Stimulated activated CD4-positive, alpha-beta T cell treated with anti-CD3 and anti-CD28 coated beads, Interleukin-15, amount 100 ng/mL, for 1 hour (primary cell): ENCODE results near the gene IQCM.

ENCODE experiments used
- DNase-seq, 2 donors: peaks; one replicate each; pipeline ENCODE4 v3.0.0-alpha.2; 2020; ENCODE audit warnings: low read depth in 1 of 2, low spot score in 1 of 2

The IQCM gene

DNA sequence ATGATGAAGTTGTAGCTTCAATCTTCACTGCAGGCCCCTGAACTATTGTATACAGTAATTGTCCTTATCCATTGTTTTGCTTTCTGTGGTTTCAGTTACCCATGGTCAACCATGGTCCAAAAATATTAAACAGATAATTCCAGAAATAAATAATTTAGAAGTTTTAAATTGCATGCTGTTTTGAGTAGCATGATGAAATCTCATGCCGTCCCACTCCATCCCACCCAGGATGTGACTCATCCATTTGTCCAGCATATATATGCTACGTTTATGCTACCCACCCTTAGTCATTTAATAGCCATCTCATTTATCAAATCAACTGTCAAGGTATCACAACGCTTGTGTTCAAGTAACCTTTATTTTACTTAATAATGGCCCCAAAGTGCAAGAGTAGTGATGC is 34.5 kb downstream of the IQCM start:
- no peak for DNase-seq

DNA sequence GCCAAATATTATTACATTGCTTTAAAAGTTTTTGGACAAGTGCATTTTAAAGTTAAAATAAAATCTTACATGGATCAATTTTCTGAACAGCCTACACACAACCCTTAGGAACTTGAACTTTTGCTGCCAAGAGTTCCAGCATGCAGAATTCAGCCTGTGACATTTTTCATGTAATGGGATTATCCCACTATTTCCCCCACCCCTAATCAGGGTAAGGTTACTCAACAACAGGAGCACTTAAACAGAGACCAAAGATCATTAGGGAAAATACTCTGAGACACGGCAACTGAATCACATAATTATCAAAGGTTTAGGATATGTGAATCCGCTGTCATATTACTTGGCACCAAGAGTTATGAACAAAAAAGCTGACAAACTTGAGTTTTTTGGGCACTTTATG is 47.2 kb downstream of the IQCM start:
- no peak for DNase-seq

DNA sequence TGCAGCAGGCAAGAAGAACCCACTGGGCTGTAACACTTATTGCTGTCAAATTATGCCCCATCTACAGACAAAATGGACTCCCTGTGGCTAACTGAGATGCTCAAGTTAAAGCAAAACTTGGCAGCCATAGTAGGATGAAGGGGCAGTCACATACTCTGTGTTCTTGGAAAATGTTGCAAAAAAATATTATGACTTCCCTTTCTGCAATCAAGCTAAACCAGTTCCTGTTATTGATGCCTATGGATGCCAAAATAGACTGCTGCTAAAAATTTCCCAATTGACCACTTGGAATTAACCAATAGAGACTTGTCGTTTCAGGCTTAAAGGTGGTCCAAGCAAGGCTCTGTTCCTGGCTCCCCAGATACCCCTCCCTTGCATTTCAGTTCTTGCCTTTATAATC is 49.5 kb downstream of the IQCM start:
- DNase-seq: no peak

DNA sequence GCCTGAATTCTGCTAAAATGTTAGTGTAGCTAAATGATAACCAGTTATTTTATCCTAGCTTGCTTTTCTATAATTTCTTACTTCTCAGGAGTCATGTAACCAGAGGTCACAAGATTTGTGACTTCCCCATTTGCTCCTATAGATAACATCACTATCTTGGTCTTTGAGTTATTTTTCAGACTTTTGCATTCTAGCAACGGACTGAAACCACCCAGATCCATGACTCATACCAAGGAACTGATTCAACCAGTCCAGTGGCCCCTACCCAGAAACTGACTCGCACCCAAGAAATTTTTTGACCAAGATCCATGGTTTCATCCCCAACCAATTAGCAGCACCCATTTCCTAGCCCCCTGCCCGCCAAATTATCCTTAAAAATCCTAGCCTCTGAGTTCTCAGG is 50.0 kb downstream of the IQCM start:
- no peak for DNase-seq

DNA sequence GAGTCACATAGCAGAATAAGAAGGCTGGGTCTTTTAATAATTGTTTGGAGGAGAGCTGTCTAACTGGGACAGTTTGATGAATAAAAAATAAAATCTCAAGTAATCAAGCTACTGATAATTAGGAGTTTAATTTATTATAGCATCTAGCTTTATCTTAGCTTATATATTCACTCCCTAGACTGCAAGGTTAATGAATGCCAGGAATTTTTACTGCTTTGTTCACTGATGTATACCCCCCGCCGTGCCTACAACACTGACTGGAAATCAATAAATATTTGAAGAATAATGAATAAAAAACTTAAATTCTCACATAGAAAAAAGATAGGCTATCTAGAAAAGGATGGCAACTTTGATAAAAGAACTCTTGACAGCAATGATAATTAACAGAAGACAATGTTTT is 59.7 kb downstream of the IQCM start:
- DNase-seq: no peak

DNA sequence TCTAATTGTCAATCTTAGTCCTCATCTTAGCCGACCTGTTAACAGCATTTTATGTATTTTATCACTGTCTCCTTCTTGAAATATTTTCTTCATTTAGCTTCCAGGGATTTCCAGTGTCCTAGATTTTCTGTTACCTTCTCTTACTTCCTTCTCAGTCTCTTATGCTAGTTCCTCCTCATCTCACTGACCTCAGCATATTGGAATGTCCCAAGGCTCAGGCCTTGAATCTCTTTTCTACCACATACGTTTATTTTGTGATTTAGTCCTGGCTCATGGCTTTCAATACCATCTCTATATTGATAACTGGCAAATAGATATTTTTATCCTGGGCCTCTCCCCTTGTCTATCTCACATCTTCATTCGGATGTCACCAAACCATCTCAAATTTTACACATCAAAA is 61.1 kb downstream of the IQCM start:
- no peak for DNase-seq

DNA sequence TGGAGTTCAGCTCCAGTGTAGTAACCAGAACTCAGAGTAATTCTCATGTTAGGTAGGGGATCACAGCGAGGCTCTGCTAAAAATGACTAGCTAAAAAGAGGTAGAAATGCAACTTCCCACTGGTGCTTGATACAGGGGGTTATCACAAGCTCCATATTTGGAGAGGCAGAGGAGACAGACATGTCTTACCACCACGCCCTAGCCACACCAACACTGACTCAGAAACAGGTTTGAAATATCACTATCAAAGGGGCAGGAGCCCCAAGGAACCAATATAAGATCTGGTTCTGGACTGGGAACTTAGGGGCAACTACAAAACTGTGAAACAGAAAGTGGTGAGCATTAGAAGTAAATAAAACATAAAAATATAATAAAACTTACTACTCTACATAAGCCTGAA is 62.9 kb downstream of the IQCM start:
- no peak for DNase-seq

DNA sequence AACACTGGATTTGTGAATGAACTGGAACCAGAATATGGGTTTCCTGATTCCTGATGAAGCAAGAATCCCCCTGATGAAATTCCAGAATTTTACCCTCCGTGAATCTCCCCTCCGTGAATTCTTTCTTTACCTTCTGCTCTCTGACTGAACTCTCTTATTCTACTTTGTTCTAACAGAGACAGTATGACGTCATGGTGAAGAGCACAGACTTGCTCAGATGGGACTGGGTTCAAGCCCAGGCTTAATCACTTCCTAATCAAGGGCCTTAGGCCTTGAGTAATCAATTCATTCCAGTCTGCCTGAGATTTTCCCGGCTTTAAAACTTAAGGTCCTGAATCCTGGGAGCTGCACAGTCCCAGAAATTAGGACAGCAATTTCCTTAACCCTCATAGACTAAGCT is 64.5 kb downstream of the IQCM start:
- DNase-seq: no peak

DNA sequence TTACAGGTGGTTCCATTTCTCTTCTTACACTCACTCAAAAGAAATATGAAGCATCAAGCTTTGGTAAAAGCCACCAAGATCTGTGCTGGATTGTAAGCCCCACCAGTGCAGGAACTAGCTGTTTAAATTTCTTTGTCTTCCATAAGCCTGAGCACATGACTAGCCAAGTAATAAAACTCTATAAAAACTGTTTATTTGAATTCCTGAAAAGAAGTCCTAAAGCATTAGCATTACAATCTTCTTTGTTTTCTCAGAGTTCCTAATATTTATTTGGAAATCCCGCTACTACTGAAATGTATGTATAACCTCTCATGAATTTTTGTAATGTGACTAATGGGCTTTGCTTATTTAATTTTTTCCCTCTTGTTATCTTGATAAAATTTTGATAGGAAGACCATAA is 65.9 kb downstream of the IQCM start:
- DNase-seq: no peak

DNA sequence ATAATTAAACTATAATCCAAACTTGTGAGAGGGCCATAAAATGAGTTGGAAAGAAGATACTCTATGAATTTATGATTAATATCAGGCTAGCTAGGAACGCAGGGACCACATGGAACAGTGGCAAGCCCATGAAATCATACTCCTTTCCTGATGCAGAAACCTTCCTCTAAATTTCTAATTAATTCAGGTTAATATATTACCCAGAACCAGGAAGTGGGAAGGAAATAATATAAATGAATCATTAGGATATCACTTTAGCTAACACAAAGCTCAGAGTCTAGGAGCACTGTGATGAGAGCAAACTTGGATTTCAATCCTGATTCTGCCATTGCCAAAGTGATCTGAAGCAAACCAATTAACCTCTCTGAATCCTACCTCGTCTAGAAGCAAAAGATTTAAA is 68.0 kb downstream of the IQCM start:
- DNase-seq: no peak

DNA sequence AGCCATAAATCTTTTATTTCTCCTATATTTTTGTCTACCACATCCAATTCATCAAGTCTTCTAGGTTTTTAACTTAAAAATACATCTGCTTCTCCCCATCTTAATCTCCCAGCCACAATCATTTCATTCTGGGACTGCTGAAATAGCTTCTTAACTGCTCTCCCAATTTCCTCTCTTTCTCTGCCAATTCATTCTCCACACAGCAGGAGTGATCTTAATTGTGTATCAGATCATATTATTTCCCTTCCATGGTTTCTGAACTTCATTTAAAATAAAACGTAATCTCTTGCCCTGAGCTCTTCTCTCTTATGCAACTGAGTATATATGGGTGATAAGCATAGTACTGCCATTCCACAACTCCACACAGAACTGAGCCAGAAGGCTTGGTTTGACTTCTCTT is 69.4 kb downstream of the IQCM start:
- no peak for DNase-seq

DNA sequence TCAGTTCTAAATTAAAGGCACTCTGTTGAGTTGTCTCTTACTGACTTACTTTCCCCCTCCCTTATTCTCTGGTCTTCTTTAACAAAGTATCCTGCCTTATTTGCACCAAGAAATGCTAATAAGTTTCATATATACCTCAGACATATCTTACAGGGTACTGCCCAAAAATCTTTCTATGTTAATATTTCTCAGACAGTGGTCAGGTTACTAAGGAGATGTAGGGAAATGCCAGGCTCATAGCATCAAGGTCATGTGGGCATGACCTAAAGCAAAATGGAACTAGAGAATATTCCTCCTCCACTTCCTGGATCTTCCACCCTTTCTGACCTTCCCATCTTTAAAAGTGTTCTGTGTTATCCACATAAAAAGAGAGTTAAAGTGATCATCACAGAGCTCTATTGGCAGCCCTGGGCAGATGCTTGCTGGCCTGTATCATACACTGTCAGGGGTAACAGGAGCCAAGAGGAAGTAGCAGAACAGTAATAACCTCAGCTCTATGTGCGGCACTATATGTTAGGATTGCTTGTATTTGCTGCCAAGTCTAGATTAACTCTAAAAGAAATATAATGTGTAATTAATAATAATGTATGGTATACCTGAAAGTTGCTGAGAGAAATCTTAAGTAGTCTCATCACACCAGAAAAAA is 74.3 kb downstream of the IQCM start:
- no peak for DNase-seq

DNA sequence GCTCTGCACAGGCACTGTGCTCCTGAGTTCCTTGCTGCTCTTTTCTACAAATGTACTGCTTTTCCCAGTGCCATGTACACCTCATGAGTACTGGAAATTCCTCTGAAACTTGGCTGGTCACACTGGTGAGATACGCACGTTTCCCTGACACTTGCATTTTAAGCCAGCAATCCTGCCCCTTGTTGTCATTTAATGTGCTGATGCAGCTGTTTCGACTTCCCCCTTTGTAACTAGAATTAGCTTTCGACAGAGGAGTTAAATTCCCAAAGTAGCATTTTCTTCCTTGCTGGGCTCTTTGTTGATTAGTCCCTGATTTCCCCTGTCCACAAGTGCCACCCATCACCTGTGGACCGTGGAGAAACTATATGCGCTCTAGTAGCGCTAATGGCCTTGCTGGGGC is 77.5 kb downstream of the IQCM start:
- DNase-seq: no peak

DNA sequence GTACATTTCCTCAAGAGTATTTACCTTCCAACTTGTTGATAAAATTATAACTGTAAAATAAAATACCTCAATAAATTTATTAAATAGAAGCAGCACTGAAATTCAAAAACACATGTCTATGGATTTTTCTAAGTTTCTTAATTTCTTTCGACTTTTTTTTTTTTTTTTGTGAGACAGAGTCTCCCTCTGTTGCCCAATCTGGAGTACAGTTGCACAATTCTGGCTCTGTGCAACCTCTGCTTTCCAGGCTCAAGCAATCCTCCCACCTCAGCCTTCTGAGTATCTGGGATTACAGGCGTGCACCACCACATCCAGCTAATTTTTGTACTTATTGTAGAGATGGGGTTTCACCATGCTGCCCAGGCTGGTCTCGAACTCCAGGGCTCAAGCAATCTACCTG is 79.8 kb downstream of the IQCM start:
- no peak for DNase-seq

DNA sequence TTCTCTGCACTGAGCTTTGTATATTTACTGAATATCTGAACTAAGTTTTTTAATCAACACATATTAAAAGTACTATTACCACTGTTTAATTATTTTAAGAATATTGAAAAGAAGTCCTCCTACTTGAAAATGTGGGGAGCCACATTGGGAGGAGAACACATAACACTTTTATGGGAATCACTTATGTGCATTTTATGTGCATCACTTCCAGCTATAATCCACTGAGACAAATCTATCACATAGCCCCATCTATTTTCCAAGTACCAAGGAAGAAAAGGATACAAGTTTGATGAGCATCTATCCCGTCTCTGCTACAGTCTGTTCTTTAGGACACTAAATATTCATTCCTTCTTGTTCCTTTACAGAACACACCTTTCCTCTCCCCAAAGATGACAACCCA is 87.2 kb downstream of the IQCM start:
- no peak for DNase-seq

DNA sequence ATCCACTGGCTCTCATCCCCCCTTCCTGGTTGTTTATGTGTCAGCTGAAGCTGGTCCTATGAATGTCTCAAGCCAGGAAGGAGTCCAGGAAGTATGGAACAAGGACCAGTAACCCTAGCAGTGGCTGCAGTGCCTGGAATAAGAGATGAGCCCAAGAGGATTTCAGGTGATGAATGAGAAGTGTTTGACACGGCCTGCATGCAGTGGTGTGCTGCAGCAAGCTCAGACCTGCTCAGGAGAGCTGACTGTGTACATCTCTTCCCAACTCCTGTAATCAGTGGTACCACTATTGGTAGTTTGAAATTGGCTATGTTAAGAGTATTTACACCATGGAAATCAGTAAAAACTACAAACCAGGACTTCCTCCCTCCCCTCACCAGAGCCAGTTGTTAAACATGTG is 88.0 kb downstream of the IQCM start:
- no peak for DNase-seq

DNA sequence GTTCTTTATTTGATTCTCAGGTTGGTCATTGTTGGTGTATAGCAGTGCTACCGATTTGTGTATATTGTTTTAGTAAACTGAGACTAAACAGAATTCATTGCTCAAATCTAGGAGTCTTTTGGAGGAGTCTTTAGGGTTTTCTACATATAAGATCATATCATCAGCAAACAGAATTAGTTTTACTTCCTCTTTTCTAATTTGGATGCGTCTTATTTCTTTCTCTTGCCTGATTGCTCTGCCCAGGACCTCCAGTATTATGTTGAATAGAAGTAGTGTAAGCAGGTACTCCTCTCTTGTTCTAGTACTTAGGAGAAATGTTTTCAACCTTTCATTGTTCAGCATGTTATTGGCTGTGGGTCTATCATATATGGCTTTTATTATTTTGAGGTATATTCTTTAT is 92.6 kb downstream of the IQCM start:
- no peak for DNase-seq

DNA sequence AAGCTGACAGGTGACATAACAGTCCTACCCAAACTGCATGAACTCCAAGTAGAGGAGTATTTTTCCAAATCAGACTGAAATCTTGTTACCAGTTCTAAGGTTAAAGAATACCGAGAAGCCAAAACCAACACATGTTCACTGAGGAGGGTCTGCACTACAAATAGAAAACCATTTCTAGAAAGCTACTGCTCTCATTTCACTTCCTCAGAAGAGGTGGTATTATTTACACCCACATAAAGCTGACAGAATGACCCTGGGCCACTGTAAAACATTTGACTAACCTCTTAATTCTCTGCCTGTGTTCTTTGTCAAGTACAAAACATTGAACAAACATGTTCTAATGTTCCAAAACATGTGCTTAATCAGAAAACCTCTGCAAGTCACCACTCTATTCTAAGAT is 95.8 kb downstream of the IQCM start:
- DNase-seq: no peak

DNA sequence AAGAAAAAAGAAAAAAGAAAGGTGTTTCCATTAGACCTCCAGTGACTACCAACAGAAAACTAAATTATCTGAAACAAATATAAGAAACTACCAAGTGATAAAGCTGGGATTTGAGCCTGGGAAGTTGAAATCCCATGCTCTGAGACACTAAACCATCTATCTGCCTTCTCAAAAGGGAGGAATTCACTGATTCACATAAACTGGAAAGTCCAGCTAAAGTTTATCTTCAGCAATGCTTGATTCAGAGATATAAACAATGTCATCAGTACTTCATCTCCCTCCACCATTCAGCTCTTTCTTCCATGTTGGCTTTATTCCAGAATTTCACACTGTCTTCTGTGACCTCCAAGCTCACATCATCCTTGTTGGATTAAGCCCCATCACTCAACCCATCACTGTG is 96.3 kb downstream of the IQCM start:
- no peak for DNase-seq

DNA sequence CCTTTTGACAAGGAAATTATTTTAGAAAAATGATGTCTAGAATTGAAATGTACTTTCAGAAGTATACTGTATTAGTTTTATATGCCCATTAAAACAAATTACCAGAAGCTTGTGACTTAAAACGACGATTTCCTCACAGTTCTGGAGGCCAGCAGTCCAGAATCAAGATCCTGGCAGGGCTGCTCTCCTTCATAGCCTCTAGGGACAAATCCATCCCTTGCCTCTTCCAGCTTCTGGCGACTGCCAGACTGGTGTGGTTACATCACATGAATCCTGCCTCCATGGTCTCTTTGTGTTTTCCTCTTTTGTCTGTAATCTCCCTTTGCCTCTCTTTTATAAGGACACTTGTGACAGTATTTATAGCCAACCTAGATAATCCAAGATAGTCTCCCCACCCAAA is 97.1 kb downstream of the IQCM start:
- DNase-seq: no peak

DNA sequence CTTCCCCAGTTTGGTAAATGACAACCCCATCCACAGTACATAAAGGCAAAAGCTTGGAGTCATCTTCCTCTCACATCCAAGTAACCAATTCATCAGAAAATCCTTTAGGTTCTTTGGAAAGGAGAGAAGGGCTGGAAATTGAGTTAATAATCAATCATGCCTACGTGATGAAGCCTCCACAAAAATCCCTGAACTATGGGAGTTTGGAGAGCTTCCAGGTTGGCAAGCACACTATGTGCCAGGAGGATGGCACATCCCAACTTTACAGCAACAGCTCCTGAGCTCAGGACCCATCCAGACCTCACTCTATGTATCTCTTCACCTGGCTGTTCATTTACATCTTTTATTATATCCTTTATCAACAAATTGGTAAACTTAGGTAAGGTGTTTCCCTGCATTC is 98.9 kb downstream of the IQCM start:
- DNase-seq: no peak

DNA sequence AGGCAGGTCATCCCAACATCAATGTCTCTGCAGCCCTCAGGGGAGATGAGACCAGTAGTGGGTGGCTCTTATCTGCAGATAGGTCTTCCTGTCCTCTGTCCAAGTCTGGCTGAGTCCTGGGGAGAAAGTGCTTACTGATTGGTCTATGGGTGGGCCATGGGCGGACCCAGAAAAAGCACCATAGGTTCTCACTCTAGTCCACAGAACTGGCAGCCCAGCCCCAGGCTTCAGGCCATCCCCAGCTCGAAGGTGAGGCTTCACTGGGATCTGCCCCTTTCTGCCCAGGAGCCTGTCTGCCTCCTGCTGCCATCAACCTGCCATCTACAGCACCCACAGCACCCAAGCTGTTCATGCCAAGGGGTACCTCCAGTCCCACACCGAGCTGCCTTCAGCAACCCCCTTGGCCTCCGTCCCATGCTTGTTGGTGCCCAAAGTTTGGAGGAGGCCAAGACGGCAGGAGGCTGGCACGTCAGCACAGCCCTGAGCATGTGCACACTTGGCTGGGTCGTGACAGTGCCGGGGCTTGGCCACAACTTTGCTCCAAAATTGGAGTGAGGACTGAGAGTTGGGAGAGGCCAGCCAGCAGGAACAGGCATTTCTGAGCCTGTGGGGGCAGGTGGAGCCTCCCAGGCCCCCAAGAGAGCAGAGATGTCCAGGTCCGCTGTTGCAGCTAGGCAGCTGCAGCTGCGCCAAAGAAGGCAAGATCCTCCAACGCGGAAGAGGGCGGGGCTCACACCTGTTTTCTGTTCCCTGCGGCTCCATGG is 99.6 kb downstream of the IQCM start:
- DNase-seq: no peak

DNA sequence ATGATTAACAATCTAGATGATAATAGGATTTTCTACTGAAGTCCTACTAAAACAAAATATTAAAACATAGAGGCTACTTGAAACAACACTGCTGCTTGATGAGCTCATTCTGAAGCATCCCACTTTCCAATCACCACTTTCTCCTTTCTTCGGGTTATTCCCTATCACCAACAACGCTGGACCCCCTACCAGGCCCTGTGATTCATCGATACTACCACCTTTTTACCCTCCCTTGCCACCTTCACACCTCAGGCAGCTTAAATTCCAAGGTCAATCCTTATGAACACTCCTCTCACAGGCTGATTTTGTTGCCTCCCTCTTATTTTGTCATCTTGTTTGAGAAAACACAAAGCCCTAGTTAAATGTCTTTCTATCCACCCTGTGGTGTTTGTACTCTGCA is 102.6 kb downstream of the IQCM start:
- DNase-seq: no peak
